Lower leg skin (tissue), 3 donors: Measurements from ENCODE around the gene APOF.

ENCODE experiments used
- CTCF ChIP-seq, 3 donors: fragments of 450-650 bp; IDR thresholded peaks; one replicate each; pipeline ENCODE4 v1.5.1; 2016; ENCODE audit warnings: antibody characterized with exemption in 3 of 3, mild to moderate bottlenecking in 3 of 3, moderate library complexity in 2 of 3
- POLR2A ChIP-seq, 2 donors: fragments of 450-650 bp; IDR thresholded peaks; one replicate each; pipeline ENCODE4 v1.6.1; 2016 to 2017; ENCODE audit warnings: antibody characterized with exemption in 2 of 2, mild to moderate bottlenecking in 1 of 2, moderate library complexity in 1 of 2

GRCh38 chr12:56362130-56363059 lies at the start of gene APOF:
- TF ChIP-seq CTCF (IDR thresholded peaks at IDR 0.05) (no peak), POLR2A (IDR thresholded peaks at IDR 0.05) (no peak)
